A549 (cell line): ENCODE results near the gene GAGE12J. TPM values are rescaled to one million over a fixed set of nuclear protein-coding genes. Genes with fewer than 3 reads are reported as not detected.

Source experiments
- ATAC-seq, 2 experiments: fragments of 200-7000 bp in 1 of 2; fragments of >200 bp in 1 of 2; cut with Nextera tagmentation in 1 of 2; cut with Tn5 transposase in 1 of 2; 3 replicates each; pipeline versions ENCODE4 v1.8.0 to v1.9.1; 2018 to 2020; ENCODE audit warnings: mild to moderate bottlenecking in 1 of 2, moderate library complexity in 1 of 2
- CTCF ChIA-PET: fragments of 300-600 bp; sonication (Branson Sonifier 250); formaldehyde crosslinking; extraction: SDS; loops from one replicate; lab custom pipeline; 2021; ENCODE audit warnings: antibody characterized with exemption, inconsistent platforms; lab: Yijun Ruan, JAX
- POLR2A ChIA-PET: fragments of 350-600 bp; formaldehyde crosslinking; extraction: SDS; loops from one replicate; lab custom pipeline; 2021; ENCODE audit warnings: antibody characterized with exemption, inconsistent platforms; lab: Yijun Ruan, JAX
- DNase-seq, 2 experiments: peaks; one replicate each; pipeline versions ENCODE4 v3.0.0 to v3.0.0-alpha.2; 2011 to 2016; ENCODE audit warnings: low read depth in 1 of 2, low spot score in 1 of 2
- FAIRE-seq: peaks from 2 replicates; lab custom pipeline; 2011; peaks lifted over from hg19 to GRCh38; lab: Jason Lieb, UNC
- H3K27ac ChIP-seq, 2 experiments: fragments of >200 bp; sonication (Bioruptor Twin); formaldehyde crosslinking; 3 replicates each; pipeline ENCODE4 v1.5.1; 2016 to 2017
- H3K4me1 ChIP-seq: fragments of >200 bp; sonication (Bioruptor Twin); formaldehyde crosslinking; 3 replicates; pipeline ENCODE4 v1.6.1; 2016
- H3K4me2 ChIP-seq: fragments of >200 bp; sonication (Bioruptor Twin); formaldehyde crosslinking; 3 replicates; pipeline ENCODE4 v1.6.1; 2016
- H3K4me3 ChIP-seq: fragments of >200 bp; sonication (Bioruptor Twin); formaldehyde crosslinking; 3 replicates; pipeline ENCODE4 v1.5.1; 2016
- H3K9me3 ChIP-seq: fragments of >200 bp; sonication (Bioruptor Twin); formaldehyde crosslinking; 3 replicates; pipeline ENCODE4 v1.6.1; 2016
- BHLHE40 ChIP-seq: IDR thresholded peaks from 2 replicates; pipeline ENCODE4 v1.6.1; 2012; ENCODE audit warnings: low read depth, low read length, inconsistent platforms
- CHD2 ChIP-seq: fragments of 150-350 bp; IDR thresholded peaks from 2 replicates; pipeline ENCODE4 v1.6.1; 2014; ENCODE audit warnings: low read length; ENCODE audit not compliant: partially characterized antibody
- FOSB ChIP-seq: fragments of 250-450 bp; sonication (Bioruptor Pico); IDR thresholded peaks from 2 replicates; pipeline ENCODE4 v1.5.0; 2020; ENCODE audit warnings: mild to moderate bottlenecking, moderate library complexity
- GATA3 ChIP-seq: IDR thresholded peaks from 2 replicates; pipeline ENCODE4 v1.6.1; 2012; ENCODE audit warnings: borderline replicate concordance
- HDAC2 ChIP-seq: fragments of 200-600 bp; sonication (generic); IDR thresholded peaks from 2 replicates; pipeline ENCODE4 v1.6.1; 2016
- HMGXB4 ChIP-seq: fragments of 250-450 bp; sonication (Bioruptor Pico); IDR thresholded peaks from 2 replicates; pipeline ENCODE4 v1.5.0; 2021; ENCODE audit warnings: mild to moderate bottlenecking, moderate library complexity, borderline replicate concordance
- HOXB5 ChIP-seq: fragments of 250-450 bp; sonication (Bioruptor Pico); IDR thresholded peaks from 2 replicates; pipeline ENCODE4 v1.5.0; 2020; ENCODE audit warnings: mild to moderate bottlenecking, moderate library complexity
- MAX ChIP-seq: IDR thresholded peaks from 2 replicates; pipeline ENCODE4 v1.6.1; 2012
- MAZ ChIP-seq: fragments of 150-350 bp; IDR thresholded peaks from 2 replicates; pipeline ENCODE4 v1.6.1; 2014; ENCODE audit warnings: antibody characterized with exemption, low read depth, low read length, borderline replicate concordance
- MYC ChIP-seq: IDR thresholded peaks from 2 replicates; pipeline ENCODE4 v1.6.1; 2012; ENCODE audit warnings: mild to moderate bottlenecking, inconsistent platforms, low read length, improper control_type of control experiment, borderline replicate concordance
- NPAS2 ChIP-seq: fragments of 250-450 bp; sonication (Bioruptor Pico); IDR thresholded peaks from 2 replicates; pipeline ENCODE4 v1.8.0; 2022; ENCODE audit warnings: mild to moderate bottlenecking, moderate library complexity, borderline replicate concordance
- POLR2A ChIP-seq: IDR thresholded peaks from 2 replicates; pipeline ENCODE4 v1.6.1; 2012; ENCODE audit warnings: mild to moderate bottlenecking, low read length
- POLR2AphosphoS2 ChIP-seq: conservative IDR thresholded peaks from 2 replicates; pipeline ENCODE4 v1.6.1; 2012; ENCODE audit warnings: low read length, improper control_type of control experiment, inconsistent platforms
- RCOR1 ChIP-seq: fragments of 150-350 bp; IDR thresholded peaks from 2 replicates; pipeline ENCODE4 v1.6.1; 2014; ENCODE audit warnings: antibody characterized with exemption, low read length, low read depth
- REST ChIP-seq: fragments of 200-600 bp; sonication (generic); IDR thresholded peaks from 2 replicates; pipeline ENCODE4 v1.6.1; 2016; ENCODE audit warnings: antibody characterized with exemption, mild to moderate bottlenecking, moderate library complexity
- TFCP2L1 ChIP-seq: fragments of 250-450 bp; sonication (Bioruptor Pico); IDR thresholded peaks from 2 replicates; pipeline ENCODE4 v1.5.0; 2021; ENCODE audit warnings: mild to moderate bottlenecking
- WGBS: methylation state at CpG from one replicate; pipeline ENCODE4 v1.1.6; 2017; ENCODE audit errors: missing lambda C conversion rate; 5-methylcytosine and 5-hydroxymethylcytosine counted together
- polyA plus RNA-seq, 4 experiments: library from polyadenylated mRNA; depleted of rRNA in 3 of 4; stranded (reverse); fragments of >200 nt; fragmentation: RNase III in 1 of 4; extraction: RNeasy Plus Mini Kit Qiagen cat#74134 plus additional on column Dnase treatment in 1 of 4; gene quantifications; 2 replicates in 3 of 4; 3 replicates in 1 of 4; pipeline ENCODE4 v1.2.3, GENCODE V29; 2011 to 2017

The GAGE12J gene
- polyA plus RNA-seq, 2 of the 4 experiments (the other 2 are of a cell fraction), result not detected

- CTCF ChIA-PET, result interaction anchor here (1.1 kb wide), 1 partner anchor 18 kb away, joined by 3 read pairs; no protein-coding TSS in a partner anchor
- no peak for ATAC-seq
- POLR2A ChIA-PET, result no interaction called here
These were observed 12.3 kb upstream of the GAGE12J start for GRCh38 chrX:49309401-49309981.

GRCh38 chrX:49310371-49310770, 11.5 kb upstream of the GAGE12J start:
- H3K4me1 ChIP-seq, result no peaks in the 10 kb centered on the region
- CTCF ChIA-PET, result interaction anchor here (1.1 kb wide), 1 partner anchor 19 kb away, joined by 3 read pairs; no protein-coding TSS in a partner anchor
- POLR2A ChIA-PET, result no interaction called here
- H3K4me3 ChIP-seq, result no peak overlapping the region
- no peak overlapping the region for H3K4me2 ChIP-seq
- FAIRE-seq (no peak), DNase-seq (no peak), ATAC-seq (no peak)
- WGBS, result 80% methylated on average over 18 of the region's 18 CpGs
- no peak overlapping the region for H3K27ac ChIP-seq
- H3K9me3 ChIP-seq, result no peaks in the 10 kb centered on the region
- TF ChIP-seq MAZ, result no peak
- TF ChIP-seq MAX, result no peak
- TF ChIP-seq NPAS2 (CRISPR knock-in tag), result no peak
- TF ChIP-seq BHLHE40, result no peak
- no peak for TF ChIP-seq FOSB (CRISPR knock-in tag)
- TF ChIP-seq POLR2A, result no peak
- no peak for TF ChIP-seq GATA3
- TF ChIP-seq CHD2, result no peak
- TF ChIP-seq HOXB5 (CRISPR knock-in tag), result no peak

More at GRCh38 chrX:49309401-49309981, 12.3 kb upstream of the GAGE12J start:
- no peaks in the 10 kb centered on the region for H3K9me3 ChIP-seq
- H3K4me2 ChIP-seq, result peak overlapping the region; percentile 51
- no peak for FAIRE-seq
- no peak for TF ChIP-seq HDAC2
- TF ChIP-seq HMGXB4 (CRISPR knock-in tag), result no peak
- no peak for TF ChIP-seq POLR2AphosphoS2
- WGBS, result 55% methylated on average over 8 of the region's 8 CpGs
- H3K27ac ChIP-seq, result no peak overlapping the region
- no peak for DNase-seq
- no peaks in the 10 kb centered on the region for H3K4me1 ChIP-seq
- H3K4me3 ChIP-seq, result no peak overlapping the region

GRCh38 chrX:49312176-49312575, 9.7 kb upstream of the GAGE12J start:
- CTCF ChIA-PET, result no interaction called here
- FAIRE-seq, result no peak
- no peak for TF ChIP-seq CHD2
- no peak for TF ChIP-seq RCOR1
- TF ChIP-seq REST, result no peak
- no peak for TF ChIP-seq NPAS2 (CRISPR knock-in tag)
- no peak for TF ChIP-seq MYC
- TF ChIP-seq TFCP2L1, result no peak

More at GRCh38 chrX:49312176-49312575, 9.7 kb upstream of the GAGE12J start:
- WGBS, result 17% methylated on average over 2 of the region's 2 CpGs
- ATAC-seq, result no peak
- Histone ChIP-seq H3K4me2 (no peak overlapping the region), H3K4me3 (no peak overlapping the region), H3K27ac (no peak overlapping the region), H3K4me1 (no peaks in the 10 kb centered on the region), H3K9me3 (no peaks in the 10 kb centered on the region)
- DNase-seq, result no peak
- POLR2A ChIA-PET, result no interaction called here
